Measurements from ENCODE around the gene TMEM63B. TPM values are rescaled to one million over a fixed set of nuclear protein-coding genes. Genes with fewer than 3 reads are reported as not detected.
"Not testable (repeated sequence)": the region's sequence is repeated elsewhere in the genome, so short reads cannot be mapped to it uniquely, and the experiment has no call there.

The TMEM63B gene
- total RNA-seq, 1 donor from 2014 or later = 20.3 TPM

- Mint-ChIP-seq H3K4me1 (ENCODE audit: low read depth) (peaks cover 9% of the 10 kb centered on the region), H3K36me3 (ENCODE audit: low read depth) (no peaks in the 10 kb centered on the region), H3K4me3 (ENCODE audit: low read depth) (no peak overlapping the region), H3K9me3 (no peaks in the 10 kb centered on the region), H3K27ac (no peak overlapping the region), H3K27me3 (ENCODE audit: low read depth) (no peaks in the 10 kb centered on the region)
- intact Hi-C loops (cut with micrococcal nuclease) = no loop called here
- no peak for DNase-seq (ENCODE audit: low spot score)
Observed at GRCh38 chr6:44177691-44178423, 50.5 kb downstream of the TMEM63B start.

DNA sequence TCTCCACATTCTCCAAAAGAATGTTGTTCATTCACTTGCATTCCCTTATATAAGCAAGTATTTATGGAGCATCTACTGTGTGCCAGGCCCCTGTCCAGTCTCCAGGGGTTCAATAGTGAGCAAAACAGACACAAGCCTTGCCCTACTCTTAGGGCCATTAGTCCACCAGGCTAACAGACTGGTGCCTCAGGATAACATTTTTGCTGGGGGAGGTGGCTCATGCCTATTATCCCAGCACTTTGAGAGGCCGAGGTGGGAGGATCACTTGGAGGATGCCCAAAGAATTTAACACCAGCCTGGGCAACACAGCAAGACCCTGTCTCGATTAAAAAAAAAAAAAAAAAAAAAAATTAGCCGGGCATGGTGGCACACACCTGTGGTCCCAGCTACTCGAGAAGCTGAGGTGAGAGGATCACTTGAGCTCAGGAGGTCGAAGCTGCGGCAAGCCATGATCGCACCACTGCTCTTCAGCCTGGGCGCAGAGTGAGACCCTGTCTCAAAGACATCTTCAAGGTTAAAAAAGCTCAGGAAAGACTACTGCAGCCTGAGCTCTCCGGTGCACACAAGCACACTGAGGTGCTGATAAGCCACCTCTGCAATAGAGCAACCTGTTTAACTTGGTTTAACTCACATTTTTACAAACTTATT lies 51.2 kb downstream of the TMEM63B start:
- Mint-ChIP-seq H3K9me3 (no peaks in the 10 kb centered on the region), H3K4me1 (ENCODE audit: low read depth) (peaks cover 8% of the 10 kb centered on the region), H3K27me3 (ENCODE audit: low read depth) (no peaks in the 10 kb centered on the region), H3K36me3 (ENCODE audit: low read depth) (no peaks in the 10 kb centered on the region), H3K4me3 (ENCODE audit: low read depth) (no peak overlapping the region), H3K27ac (no peak overlapping the region)
- intact Hi-C loops (cut with micrococcal nuclease) = no loop called here
- DNase-seq (ENCODE audit: low spot score) = no peak

DNA sequence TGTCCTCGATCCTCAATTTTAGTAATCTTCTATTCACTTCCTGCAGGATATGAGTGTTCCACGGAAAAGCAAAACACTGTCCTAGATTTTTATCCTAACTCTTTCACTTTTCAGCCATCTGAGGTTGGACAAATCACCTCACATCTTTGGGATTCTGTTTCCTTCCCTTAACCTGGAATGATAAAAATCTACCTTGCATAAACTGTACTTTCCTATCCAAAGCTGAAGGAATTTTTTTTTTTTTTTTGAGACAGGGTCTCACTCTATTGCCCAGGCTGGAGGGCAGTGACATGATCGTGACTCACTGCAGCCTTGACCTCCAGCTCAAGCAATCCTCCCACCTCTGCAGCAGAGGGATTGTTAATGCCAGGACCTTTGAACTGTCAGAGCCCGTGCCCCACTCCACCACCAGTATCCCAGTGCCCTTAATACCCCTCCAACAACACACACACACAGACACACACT lies 51.8 kb downstream of the TMEM63B start:
- Mint-ChIP-seq H3K9me3 (no peaks in the 10 kb centered on the region), H3K36me3 (ENCODE audit: low read depth) (no peaks in the 10 kb centered on the region), H3K4me3 (ENCODE audit: low read depth) (no peak overlapping the region), H3K27ac (no peak overlapping the region), H3K27me3 (ENCODE audit: low read depth) (no peaks in the 10 kb centered on the region), H3K4me1 (ENCODE audit: low read depth) (peaks cover 7% of the 10 kb centered on the region)
- DNase-seq (ENCODE audit: low spot score) = no peak
- intact Hi-C loops (cut with micrococcal nuclease) = no loop called here

DNA sequence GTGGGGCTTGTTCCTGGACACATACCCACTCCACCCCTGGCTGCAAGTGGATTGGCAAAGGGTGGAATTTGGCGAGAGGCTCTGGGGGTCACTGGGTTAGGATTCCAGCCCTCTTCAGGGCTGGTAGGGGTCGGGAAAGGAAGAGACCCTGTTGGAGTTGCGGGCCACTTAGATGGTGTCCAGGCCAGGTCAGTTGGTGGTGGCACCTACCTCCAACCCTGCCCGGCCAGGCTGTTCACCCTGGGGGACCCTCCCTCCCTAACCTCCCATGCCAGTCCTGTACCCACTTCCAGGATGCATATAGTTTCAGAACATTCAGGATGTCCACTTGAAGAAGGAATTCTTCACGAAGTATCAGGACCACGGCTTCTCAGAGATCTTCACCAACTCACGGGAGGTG lies 52.3 kb downstream of the TMEM63B start:
- Mint-ChIP-seq H3K36me3 (ENCODE audit: low read depth) (no peaks in the 10 kb centered on the region), H3K4me3 (ENCODE audit: low read depth) (no peak overlapping the region), H3K9me3 (no peaks in the 10 kb centered on the region), H3K27me3 (ENCODE audit: low read depth) (no peaks in the 10 kb centered on the region), H3K27ac (no peak overlapping the region), H3K4me1 (ENCODE audit: low read depth) (peaks cover 7% of the 10 kb centered on the region)
- no peak for DNase-seq (ENCODE audit: low spot score)
- intact Hi-C loops (cut with micrococcal nuclease) = no loop called here

DNA sequence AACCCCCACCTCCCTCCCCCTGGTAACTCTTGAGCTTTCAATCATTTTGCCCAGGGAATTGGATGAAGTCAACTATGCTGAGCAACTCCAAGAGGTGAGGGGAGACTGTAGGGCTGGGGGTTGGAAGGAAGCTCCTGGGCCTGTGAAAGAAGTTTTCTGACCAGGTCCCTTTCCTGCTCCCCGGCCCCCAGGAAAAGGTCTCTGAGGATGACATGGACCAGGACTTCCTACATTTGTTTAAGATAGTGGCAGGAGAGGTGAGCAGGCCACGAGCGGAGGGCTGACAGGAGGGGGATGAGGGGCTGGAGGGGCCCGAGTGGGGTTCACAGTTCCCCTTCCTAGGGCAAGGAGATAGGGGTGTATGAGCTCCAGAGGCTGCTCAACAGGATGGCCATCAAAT lies 53.1 kb downstream of the TMEM63B start:
- Mint-ChIP-seq H3K27ac (no peak overlapping the region), H3K4me3 (ENCODE audit: low read depth) (no peak overlapping the region), H3K27me3 (ENCODE audit: low read depth) (no peaks in the 10 kb centered on the region), H3K36me3 (ENCODE audit: low read depth) (no peaks in the 10 kb centered on the region), H3K9me3 (no peaks in the 10 kb centered on the region), H3K4me1 (ENCODE audit: low read depth) (peaks cover 7% of the 10 kb centered on the region)
- intact Hi-C loops (cut with micrococcal nuclease) = no loop called here
- no peak for DNase-seq (ENCODE audit: low spot score)

DNA sequence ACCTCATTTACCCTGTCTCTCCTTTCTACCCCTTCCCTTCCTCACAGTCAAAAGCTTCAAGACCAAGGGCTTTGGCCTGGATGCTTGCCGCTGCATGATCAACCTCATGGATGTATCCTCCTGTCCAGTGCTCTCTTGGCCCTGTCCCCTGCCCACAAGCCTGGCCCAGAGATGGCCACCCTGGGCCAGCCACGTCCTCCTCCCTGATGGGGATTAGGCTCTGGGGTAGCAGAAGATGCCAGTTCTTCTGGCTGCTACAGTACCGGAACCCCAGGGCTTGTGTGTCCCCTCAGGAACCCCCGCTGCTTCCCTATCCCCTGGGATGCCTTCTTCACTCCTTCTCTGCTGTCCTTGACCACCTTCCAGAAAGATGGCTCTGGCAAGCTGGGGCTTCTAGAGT lies 53.5 kb downstream of the TMEM63B start:
- H3K9me3 Mint-ChIP-seq = no peaks in the 10 kb centered on the region
- peaks cover 8% of the 10 kb centered on the region for H3K4me1 Mint-ChIP-seq (ENCODE audit: low read depth)
- no peaks in the 10 kb centered on the region for H3K36me3 Mint-ChIP-seq (ENCODE audit: low read depth)
- H3K4me3 Mint-ChIP-seq (ENCODE audit: low read depth) = no peak overlapping the region
- H3K27me3 Mint-ChIP-seq (ENCODE audit: low read depth) = no peaks in the 10 kb centered on the region
- no peak for DNase-seq (ENCODE audit: low spot score)
- intact Hi-C loops (cut with micrococcal nuclease) = no loop called here
- no peak overlapping the region for H3K27ac Mint-ChIP-seq

DNA sequence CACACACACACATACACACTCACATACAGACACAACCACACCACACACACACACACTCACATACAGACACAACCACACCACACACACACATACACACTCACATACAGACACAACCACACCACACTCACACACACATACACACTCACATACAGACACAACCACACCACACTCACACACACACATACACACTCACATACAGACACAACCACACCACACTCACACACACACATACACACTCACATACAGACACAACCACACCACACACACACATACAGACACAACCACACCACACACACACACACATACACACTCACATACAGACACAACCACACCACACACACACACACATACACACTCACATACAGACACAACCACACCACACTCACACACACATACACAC lies 54.4 kb downstream of the TMEM63B start:
- DNase-seq (ENCODE audit: low spot score); H3K4me3 Mint-ChIP-seq (ENCODE audit: low read depth); intact Hi-C loops (cut with micrococcal nuclease); H3K36me3 Mint-ChIP-seq (ENCODE audit: low read depth); H3K9me3 Mint-ChIP-seq; H3K27me3 Mint-ChIP-seq (ENCODE audit: low read depth); H3K27ac Mint-ChIP-seq: not testable (repeated sequence)
- H3K4me1 Mint-ChIP-seq (ENCODE audit: low read depth) = peaks cover 11% of the 10 kb centered on the region

- no peaks in the 10 kb centered on the region for H3K9me3 Mint-ChIP-seq
- H3K27ac Mint-ChIP-seq = no peak overlapping the region
- peaks cover 6% of the 10 kb centered on the region for H3K4me1 Mint-ChIP-seq (ENCODE audit: low read depth)
- intact Hi-C loops (cut with micrococcal nuclease) = no loop called here
- H3K4me3 Mint-ChIP-seq (ENCODE audit: low read depth) = no peak overlapping the region
- no peaks in the 10 kb centered on the region for H3K36me3 Mint-ChIP-seq (ENCODE audit: low read depth)
- H3K27me3 Mint-ChIP-seq (ENCODE audit: low read depth) = no peaks in the 10 kb centered on the region
- DNase-seq (ENCODE audit: low spot score) = no peak
Observed at GRCh38 chr6:44182911-44183390, 55.6 kb downstream of the TMEM63B start.

GRCh38 chr6:44183783-44184182 lies 56.4 kb downstream of the TMEM63B start:
- intact Hi-C loops (cut with micrococcal nuclease) = no loop called here
- no peaks in the 10 kb centered on the region for H3K9me3 Mint-ChIP-seq
- no peak for DNase-seq (ENCODE audit: low spot score)
- no peaks in the 10 kb centered on the region for H3K36me3 Mint-ChIP-seq (ENCODE audit: low read depth)
- H3K27me3 Mint-ChIP-seq (ENCODE audit: low read depth) = no peaks in the 10 kb centered on the region
- H3K4me3 Mint-ChIP-seq (ENCODE audit: low read depth) = no peak overlapping the region
- peaks cover 6% of the 10 kb centered on the region for H3K4me1 Mint-ChIP-seq (ENCODE audit: low read depth)
- H3K27ac Mint-ChIP-seq = no peak overlapping the region

- H3K27ac Mint-ChIP-seq; DNase-seq (ENCODE audit: low spot score); H3K27me3 Mint-ChIP-seq (ENCODE audit: low read depth); H3K36me3 Mint-ChIP-seq (ENCODE audit: low read depth); intact Hi-C loops (cut with micrococcal nuclease); H3K9me3 Mint-ChIP-seq; H3K4me3 Mint-ChIP-seq (ENCODE audit: low read depth): not testable (repeated sequence)
- peaks cover 14% of the 10 kb centered on the region for H3K4me1 Mint-ChIP-seq (ENCODE audit: low read depth)
Observed at GRCh38 chr6:44185356-44185755, 58.0 kb downstream of the TMEM63B start.

- Mint-ChIP-seq H3K4me3 (ENCODE audit: low read depth) (no peak overlapping the region), H3K36me3 (ENCODE audit: low read depth) (no peaks in the 10 kb centered on the region), H3K4me1 (ENCODE audit: low read depth) (peaks cover 14% of the 10 kb centered on the region), H3K27me3 (ENCODE audit: low read depth) (no peaks in the 10 kb centered on the region), H3K9me3 (no peaks in the 10 kb centered on the region), H3K27ac (peak overlapping the region; percentile 33)
- no peak for DNase-seq (ENCODE audit: low spot score)
- intact Hi-C loops (cut with micrococcal nuclease) = no loop called here
Observed at GRCh38 chr6:44185953-44186634, 58.7 kb downstream of the TMEM63B start.

DNA sequence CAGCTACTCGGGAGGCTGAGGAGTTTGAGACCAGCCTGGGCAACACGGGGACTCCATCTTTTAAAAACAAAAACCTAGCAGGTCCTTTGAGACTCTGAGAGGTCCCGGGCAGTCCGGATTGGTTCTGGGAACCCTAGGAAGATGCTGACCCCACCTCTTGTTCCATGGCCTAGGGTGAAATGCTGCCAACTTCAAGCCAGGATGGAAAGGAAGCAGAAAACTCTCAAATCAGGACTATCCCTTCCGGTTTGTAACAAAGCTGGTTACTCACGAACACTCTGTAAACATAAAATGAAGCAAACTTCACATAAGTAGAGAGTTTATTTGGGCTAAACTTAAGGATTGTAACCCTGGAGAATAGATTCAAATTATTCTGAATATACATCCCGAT lies 59.3 kb downstream of the TMEM63B start:
- Mint-ChIP-seq H3K36me3 (ENCODE audit: low read depth) (no peaks in the 10 kb centered on the region), H3K4me3 (ENCODE audit: low read depth) (no peak overlapping the region), H3K27ac (no peak overlapping the region), H3K9me3 (no peaks in the 10 kb centered on the region), H3K4me1 (ENCODE audit: low read depth) (peaks cover 14% of the 10 kb centered on the region), H3K27me3 (ENCODE audit: low read depth) (no peaks in the 10 kb centered on the region)
- DNase-seq (ENCODE audit: low spot score) = no peak
- intact Hi-C loops (cut with micrococcal nuclease) = no loop called here

GRCh38 chr6:44188819-44189218 lies 61.5 kb downstream of the TMEM63B start:
- Mint-ChIP-seq H3K36me3 (ENCODE audit: low read depth) (no peaks in the 10 kb centered on the region), H3K4me3 (ENCODE audit: low read depth) (no peak overlapping the region), H3K9me3 (no peaks in the 10 kb centered on the region), H3K27ac (no peak overlapping the region), H3K27me3 (ENCODE audit: low read depth) (no peaks in the 10 kb centered on the region), H3K4me1 (ENCODE audit: low read depth) (peaks cover 26% of the 10 kb centered on the region)
- intact Hi-C loops (cut with micrococcal nuclease) = no loop called here
- no peak for DNase-seq (ENCODE audit: low spot score)

Measured in activated T-helper 2 cell treated with anti-CD3 and anti-CD28 coated beads, Interferon-gamma antibody, Interleukin-2, Interleukin-4, amounts not matched to agents 10 μg/mL and 5 μg/mL and 100 μg/mL, durations not matched to agents 14 hours and 24 hours and 36 hours (primary cell).